Type B pancreatic cell (in vitro differentiated cells): ENCODE measurements around the gene EGFL8. TPM values are rescaled to one million over a fixed set of nuclear protein-coding genes. Genes with fewer than 3 reads are reported as not detected.

Source experiments
- DNase-seq: peaks from one replicate; pipeline ENCODE4 v3.0.0; 2021; ENCODE audit warnings: mixed read lengths; ENCODE audit not compliant: unreplicated experiment; ENCODE audit errors: extremely low spot score
- H3K27ac Mint-ChIP-seq: 2 replicates; pipeline ENCODE4 v1.8.0; 2021; ENCODE audit warnings: mild to moderate bottlenecking, mixed read lengths
- H3K27me3 Mint-ChIP-seq: 2 replicates; pipeline ENCODE4 v1.8.0; 2021; ENCODE audit warnings: mixed read lengths
- H3K36me3 Mint-ChIP-seq: 2 replicates; pipeline ENCODE4 v1.8.0; 2021; ENCODE audit warnings: mixed read lengths
- H3K4me1 Mint-ChIP-seq: one replicate; pipeline ENCODE4 v1.8.0; 2021; ENCODE audit warnings: mixed read lengths; ENCODE audit not compliant: unreplicated experiment
- H3K4me3 Mint-ChIP-seq: 2 replicates; pipeline ENCODE4 v1.8.0; 2021; ENCODE audit warnings: mild to moderate bottlenecking, mixed read lengths
- H3K9me3 Mint-ChIP-seq: 2 replicates; pipeline ENCODE4 v1.8.0; 2021; ENCODE audit warnings: mixed read lengths
- CTCF ChIP-seq: fragments of 200-600 bp; sonication (generic); conservative IDR thresholded peaks from 2 replicates; pipeline ENCODE4 v1.5.0; 2021; ENCODE audit warnings: antibody characterized with exemption, mild to moderate bottlenecking
- total RNA-seq: library from RNA; stranded (reverse); gene quantifications from 2 replicates; pipeline ENCODE4 v1.2.1, GENCODE V29; 2021; ENCODE audit warnings: low replicate concordance

EGFL8 gene
- total RNA-seq, 1 donor from 2014 or later = 35.8 TPM

DNA sequence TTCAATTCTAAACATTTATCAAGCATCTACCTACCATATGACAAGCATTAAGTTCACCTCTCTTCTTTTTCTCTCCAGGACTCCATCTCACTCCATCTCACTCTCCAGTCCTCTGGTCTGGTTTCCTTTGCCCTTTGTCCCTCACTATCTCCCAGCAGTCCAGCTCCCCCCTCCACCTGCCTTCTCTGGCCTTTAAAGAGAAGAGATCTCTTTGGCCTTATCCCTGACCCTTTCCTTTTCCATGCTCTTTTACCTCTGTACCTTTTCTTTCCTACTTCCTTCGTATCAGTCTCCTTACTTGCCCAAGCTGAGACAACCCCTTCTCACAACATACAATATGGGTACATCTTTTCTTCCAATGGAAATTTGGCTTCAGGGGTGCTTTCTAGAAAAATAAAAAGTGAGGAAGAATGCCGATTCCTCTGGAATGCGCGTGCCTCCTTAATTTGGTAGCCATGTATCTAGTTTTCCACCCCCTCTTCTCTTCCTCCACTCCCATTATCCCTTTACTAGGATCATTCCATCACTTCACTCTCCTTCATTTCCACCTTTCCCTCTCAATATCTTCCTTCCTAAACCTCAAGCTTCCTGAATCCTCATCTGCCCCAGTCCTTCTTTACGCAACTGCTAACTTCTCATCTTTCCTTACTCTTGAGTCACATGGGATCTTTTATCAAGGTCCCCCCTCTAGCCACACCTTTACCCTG lies 12.2 kb downstream of the EGFL8 start:
- Mint-ChIP-seq H3K27me3 (no peaks in the 10 kb centered on the region), H3K9me3 (no peaks in the 10 kb centered on the region), H3K4me3 (peak overlapping the region; percentile 98), H3K4me1 (peaks cover 48% of the 10 kb centered on the region), H3K27ac (peak overlapping the region; percentile 95), H3K36me3 (peaks cover 16% of the 10 kb centered on the region)
- TF ChIP-seq CTCF = no peak
- no peak for DNase-seq

GRCh38 chr6:32177183-32177787 lies 12.9 kb downstream of the EGFL8 start:
- Mint-ChIP-seq H3K27me3 (no peaks in the 10 kb centered on the region), H3K9me3 (no peaks in the 10 kb centered on the region), H3K4me3 (peak overlapping the region; percentile 98), H3K4me1 (peaks cover 48% of the 10 kb centered on the region), H3K36me3 (peaks cover 16% of the 10 kb centered on the region), H3K27ac (peak overlapping the region; percentile 95)
- no peak for TF ChIP-seq CTCF
- no peak for DNase-seq

DNA sequence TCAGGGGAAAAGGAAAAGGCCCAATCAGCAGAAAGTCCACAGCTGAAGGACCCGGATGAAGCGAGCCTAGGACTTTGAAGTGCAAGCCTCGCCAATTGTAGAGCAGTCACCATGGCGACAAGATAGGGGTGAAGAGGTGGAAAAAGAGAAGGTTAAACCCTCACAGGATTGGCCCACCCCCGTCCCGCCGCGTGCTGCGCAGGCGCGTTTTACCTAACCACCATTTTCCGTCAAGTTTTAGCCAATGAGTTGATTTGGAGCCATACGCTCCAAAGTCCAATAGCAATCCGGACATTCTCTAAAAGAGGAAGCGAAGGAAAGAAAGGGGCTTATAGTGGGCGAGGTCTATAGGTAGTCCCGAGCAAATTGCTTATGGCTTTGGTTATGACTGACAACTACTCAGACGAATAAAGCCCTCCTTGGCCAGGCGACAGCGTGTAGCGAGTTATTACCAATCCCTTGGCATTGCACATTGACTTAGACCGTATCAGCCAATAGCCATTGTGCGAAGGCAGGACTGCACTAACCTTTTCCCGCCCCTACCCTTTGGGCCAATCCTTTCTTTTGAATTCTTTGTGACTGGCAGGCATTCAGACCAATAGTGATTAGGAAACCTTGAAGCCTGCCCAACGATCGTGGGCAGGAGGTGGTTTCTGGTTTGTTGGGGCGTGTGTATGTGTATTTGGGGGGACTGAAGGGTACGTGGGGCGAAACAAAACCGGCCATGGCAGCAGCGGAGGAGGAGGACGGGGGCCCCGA lies 13.6 kb downstream of the EGFL8 start, which contains the start of gene RNF5:
Gene RNF5 (plus strand): TSS at position 618 of the 759 bp plus-strand sequence. CDS start 107 bp downstream, at position 725.
- Mint-ChIP-seq H3K27ac (peak within 1 kb of the TSS; percentile 95), H3K36me3 (peaks cover 16% of the 10 kb centered on the region), H3K27me3 (no peaks in the 10 kb centered on the region), H3K4me1 (peaks cover 43% of the 10 kb centered on the region), H3K4me3 (peak within 1 kb of the TSS; percentile 98), H3K9me3 (no peaks in the 10 kb centered on the region)
- DNase-seq = peak; percentile 92
- no peak for TF ChIP-seq CTCF

- DNase-seq = no peak
- peak overlapping the region; percentile 95 for H3K27ac Mint-ChIP-seq
- no peaks in the 10 kb centered on the region for H3K9me3 Mint-ChIP-seq
- H3K4me1 Mint-ChIP-seq = peaks cover 35% of the 10 kb centered on the region
- no peaks in the 10 kb centered on the region for H3K27me3 Mint-ChIP-seq
- H3K4me3 Mint-ChIP-seq = peak overlapping the region; percentile 98
- H3K36me3 Mint-ChIP-seq = peaks cover 16% of the 10 kb centered on the region
- TF ChIP-seq CTCF = no peak
Observed at GRCh38 chr6:32178547-32179440, 14.4 kb downstream of the EGFL8 start.
